Measurements from ENCODE around the gene MAFB. TPM values are rescaled to one million over a fixed set of nuclear protein-coding genes. Genes with fewer than 3 reads are reported as not detected.

MAFB gene
- total RNA-seq, 1 experiment from 2014 or later, result 0.22 TPM

DNA sequence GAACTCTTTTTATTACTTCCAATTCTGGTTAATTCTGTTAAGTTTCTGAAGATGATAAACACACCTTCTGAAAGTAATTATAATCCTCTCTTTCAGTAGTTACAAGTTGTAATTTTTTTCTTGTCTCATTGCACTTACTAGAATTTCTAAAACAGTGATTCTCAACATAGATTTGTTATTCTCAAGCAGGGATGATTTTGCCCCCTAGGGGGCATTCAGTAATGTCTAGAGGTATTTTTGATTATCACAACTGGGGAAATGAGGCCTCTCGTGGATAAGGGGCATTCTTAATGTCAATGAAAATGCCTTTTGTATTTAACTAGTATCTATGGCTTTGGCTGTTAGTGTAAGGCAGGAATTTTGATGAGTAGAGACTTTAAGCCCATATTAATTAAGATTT lies 39.4 kb upstream of the MAFB start:
- Histone ChIP-seq H3K9ac (ENCODE audit: low read length) (no peak overlapping the region), H3K4me1 (ENCODE audit: control insufficient read depth in 1 of 2, insufficient read depth in 2 of 2, low read length in 2 of 2) (no peaks in the 10 kb centered on the region), H3K36me3 (ENCODE audit: control insufficient read depth in 1 of 2, insufficient read depth in 2 of 2, low read length in 2 of 2) (no peaks in the 10 kb centered on the region), H3K27me3 (ENCODE audit: insufficient read depth, low read length) (no peaks in the 10 kb centered on the region), H3K9me3 (ENCODE audit: control insufficient read depth in 1 of 2, insufficient read depth in 1 of 2, low read depth in 1 of 2, low read length in 2 of 2) (no peaks in the 10 kb centered on the region), H4K20me1 (ENCODE audit: insufficient read depth) (no peaks in the 10 kb centered on the region), H3K4me2 (ENCODE audit: low read length) (no peak overlapping the region), H3K79me2 (ENCODE audit: insufficient read depth, low read length) (no peaks in the 10 kb centered on the region), H3K4me3 (replicated peaks in 1 of 2; ENCODE audit: low read depth in 1 of 2, low read length in 2 of 2) (no peak overlapping the region), H3K9me2 (ENCODE audit: insufficient read depth) (no peaks in the 10 kb centered on the region; the same call in 1 of the 2 replicates), H2AFZ (ENCODE audit: low read depth, low read length, poor library complexity, severe bottlenecking) (peak overlapping the region; percentile 22), H3K27ac (ENCODE audit: low read depth, low read length) (no peak overlapping the region)
- ATAC-seq, result peak; percentile 72
- intact Hi-C loops (cut with micrococcal nuclease), result no loop called here
- TF ChIP-seq CEBPB (IDR thresholded peaks at IDR 0.05; ENCODE audit: low read depth) (no peak), RAD21 (IDR thresholded peaks at IDR 0.05; ENCODE audit: low read depth) (peak; percentile 31; the same call in 1 of the 2 replicates), JUND (IDR thresholded peaks at IDR 0.05) (no peak), EZH2 (IDR thresholded peaks at IDR 0.05) (no peak)
- TF ChIP-seq, protein P1, sequence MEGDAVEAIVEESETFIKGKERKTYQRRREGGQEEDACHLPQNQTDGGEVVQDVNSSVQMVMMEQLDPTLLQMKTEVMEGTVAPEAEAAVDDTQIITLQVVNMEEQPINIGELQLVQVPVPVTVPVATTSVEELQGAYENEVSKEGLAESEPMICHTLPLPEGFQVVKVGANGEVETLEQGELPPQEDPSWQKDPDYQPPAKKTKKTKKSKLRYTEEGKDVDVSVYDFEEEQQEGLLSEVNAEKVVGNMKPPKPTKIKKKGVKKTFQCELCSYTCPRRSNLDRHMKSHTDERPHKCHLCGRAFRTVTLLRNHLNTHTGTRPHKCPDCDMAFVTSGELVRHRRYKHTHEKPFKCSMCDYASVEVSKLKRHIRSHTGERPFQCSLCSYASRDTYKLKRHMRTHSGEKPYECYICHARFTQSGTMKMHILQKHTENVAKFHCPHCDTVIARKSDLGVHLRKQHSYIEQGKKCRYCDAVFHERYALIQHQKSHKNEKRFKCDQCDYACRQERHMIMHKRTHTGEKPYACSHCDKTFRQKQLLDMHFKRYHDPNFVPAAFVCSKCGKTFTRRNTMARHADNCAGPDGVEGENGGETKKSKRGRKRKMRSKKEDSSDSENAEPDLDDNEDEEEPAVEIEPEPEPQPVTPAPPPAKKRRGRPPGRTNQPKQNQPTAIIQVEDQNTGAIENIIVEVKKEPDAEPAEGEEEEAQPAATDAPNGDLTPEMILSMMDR (IDR thresholded peaks at IDR 0.05 in 2 of 3, conservative IDR thresholded peaks at IDR 0.05 in 1 of 3; ENCODE audit: borderline replicate concordance in 1 of 3, insufficient read depth in 1 of 3, low read depth in 2 of 3, low read length in 2 of 3), result peak; percentile 32 to 60 (median 59); a peak in 5 of 6 replicates
- TF ChIP-seq, protein P2, sequence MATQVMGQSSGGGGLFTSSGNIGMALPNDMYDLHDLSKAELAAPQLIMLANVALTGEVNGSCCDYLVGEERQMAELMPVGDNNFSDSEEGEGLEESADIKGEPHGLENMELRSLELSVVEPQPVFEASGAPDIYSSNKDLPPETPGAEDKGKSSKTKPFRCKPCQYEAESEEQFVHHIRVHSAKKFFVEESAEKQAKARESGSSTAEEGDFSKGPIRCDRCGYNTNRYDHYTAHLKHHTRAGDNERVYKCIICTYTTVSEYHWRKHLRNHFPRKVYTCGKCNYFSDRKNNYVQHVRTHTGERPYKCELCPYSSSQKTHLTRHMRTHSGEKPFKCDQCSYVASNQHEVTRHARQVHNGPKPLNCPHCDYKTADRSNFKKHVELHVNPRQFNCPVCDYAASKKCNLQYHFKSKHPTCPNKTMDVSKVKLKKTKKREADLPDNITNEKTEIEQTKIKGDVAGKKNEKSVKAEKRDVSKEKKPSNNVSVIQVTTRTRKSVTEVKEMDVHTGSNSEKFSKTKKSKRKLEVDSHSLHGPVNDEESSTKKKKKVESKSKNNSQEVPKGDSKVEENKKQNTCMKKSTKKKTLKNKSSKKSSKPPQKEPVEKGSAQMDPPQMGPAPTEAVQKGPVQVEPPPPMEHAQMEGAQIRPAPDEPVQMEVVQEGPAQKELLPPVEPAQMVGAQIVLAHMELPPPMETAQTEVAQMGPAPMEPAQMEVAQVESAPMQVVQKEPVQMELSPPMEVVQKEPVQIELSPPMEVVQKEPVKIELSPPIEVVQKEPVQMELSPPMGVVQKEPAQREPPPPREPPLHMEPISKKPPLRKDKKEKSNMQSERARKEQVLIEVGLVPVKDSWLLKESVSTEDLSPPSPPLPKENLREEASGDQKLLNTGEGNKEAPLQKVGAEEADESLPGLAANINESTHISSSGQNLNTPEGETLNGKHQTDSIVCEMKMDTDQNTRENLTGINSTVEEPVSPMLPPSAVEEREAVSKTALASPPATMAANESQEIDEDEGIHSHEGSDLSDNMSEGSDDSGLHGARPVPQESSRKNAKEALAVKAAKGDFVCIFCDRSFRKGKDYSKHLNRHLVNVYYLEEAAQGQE (IDR thresholded peaks at IDR 0.05; ENCODE audit: low read depth), result no peak
- ChIA-PET CTCF (interaction anchor here (1.4 kb wide), 1 partner anchor 10 kb away, joined by 3 read pairs; no protein-coding TSS in a partner anchor), POLR2A (no interaction called here), RAD21 (ENCODE audit: low non-redundant PET in 1 of 2, low total read pairs in 2 of 2, uncharacterized antibody in 2 of 2, unreplicated experiment in 2 of 2) (no interaction called here)
- no TSS peak for BruUV-seq (replicated peaks)
- no peak for DNase-seq (ENCODE audit: low read depth, low spot score)
